T1000 (cell line): ENCODE measurements around the gene TENM3.

Source experiments
- DNase-seq: peaks from one replicate; lab custom pipeline; 2025; ENCODE audit warnings: mixed read lengths; lab: John Stamatoyannopoulos, UW

Gene TENM3

DNA sequence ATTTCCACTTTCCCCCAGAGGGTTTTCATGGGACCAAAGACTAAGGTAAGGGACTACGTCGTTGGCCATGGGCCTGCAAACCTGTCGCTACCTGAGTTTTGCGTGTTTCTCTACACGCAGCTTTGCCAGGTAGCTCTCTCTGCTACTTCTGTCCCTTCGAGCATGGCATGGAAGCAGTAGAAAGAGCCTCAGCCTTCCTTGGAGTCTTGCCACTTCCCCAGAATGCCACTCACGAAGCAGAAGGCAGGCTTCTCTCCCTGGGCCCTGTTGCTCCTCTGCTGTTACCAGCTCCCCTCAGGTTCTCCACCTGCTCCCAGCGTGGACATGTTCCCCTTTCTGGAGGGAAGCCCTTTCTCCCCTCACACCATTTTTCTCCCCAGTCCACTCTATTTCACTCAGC, 381.1 kb downstream of the TENM3 start:
- DNase-seq, result no peak

DNA sequence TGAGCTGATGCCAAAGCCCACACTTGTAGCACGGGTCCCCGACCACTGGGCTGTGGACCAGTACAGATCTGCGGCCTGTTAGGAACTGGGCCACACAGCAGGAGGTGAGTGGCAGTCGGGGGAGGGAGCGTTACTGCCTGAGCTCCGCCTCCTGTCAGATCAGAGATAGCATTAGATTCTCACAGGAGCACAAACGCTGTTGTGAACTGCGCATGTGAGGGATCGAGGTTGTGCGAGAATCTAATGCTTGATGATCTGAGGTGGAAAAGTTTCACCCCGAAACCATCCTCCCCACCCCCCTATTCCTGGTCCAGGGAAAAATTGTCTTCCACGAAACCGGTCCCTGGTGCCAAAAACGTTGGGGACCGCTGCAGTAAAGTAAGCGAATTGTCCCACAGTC, 382.0 kb downstream of the TENM3 start:
- DNase-seq, result no peak

DNA sequence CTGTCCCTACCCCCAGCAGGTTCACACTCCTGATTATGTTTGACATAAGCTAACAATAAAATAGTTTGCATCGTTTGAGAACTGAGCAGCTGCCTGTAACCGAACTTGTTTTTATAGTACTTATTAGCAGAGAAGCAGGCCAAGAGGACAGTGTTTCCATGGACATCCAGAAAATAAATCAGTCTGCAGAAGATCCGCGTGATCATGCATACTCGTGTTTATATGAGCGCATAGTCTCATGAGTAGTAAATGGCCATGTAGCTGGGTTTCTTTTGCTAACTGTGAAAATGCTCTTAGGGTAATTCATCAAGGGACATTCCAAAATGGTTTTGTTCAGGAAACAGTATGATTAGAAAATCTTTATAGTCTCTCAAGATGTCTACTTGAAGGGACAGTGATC, 384.8 kb downstream of the TENM3 start:
- no peak for DNase-seq

DNA sequence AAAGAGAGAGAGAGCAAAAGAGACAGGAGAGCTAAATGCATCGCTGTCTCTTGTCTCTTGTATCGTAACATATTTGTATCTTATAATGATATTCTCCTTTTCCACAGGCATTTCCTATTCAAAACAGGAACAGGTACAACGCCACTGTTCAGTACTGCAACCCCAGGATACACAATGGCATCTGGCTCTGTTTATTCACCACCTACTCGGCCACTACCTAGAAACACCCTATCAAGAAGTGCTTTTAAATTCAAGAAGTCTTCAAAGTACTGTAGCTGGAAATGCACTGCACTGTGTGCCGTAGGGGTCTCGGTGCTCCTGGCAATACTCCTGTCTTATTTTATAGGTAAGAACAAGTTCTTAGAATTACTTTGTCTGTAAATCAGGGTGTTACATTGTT, 385.3 kb downstream of the TENM3 start:
- DNase-seq, result no peak

DNA sequence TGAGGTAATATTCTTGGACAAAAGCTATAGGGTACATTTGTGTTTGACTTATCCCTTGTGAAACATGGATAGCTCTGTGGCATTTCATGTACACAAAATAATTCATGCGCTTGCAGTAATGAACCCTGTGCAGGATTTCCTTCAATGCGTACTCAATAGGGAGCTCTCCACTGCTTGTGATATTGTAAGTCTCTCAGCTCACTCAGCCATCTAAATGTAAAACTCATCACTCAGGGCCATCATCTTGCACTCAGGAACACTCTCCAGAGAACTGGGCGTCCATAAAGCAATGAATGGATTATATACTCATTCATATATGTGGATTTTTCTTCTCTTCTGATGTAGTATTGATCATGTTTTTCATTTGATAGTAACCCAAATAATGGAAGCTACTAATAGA, 385.9 kb downstream of the TENM3 start:
- DNase-seq, result no peak

DNA sequence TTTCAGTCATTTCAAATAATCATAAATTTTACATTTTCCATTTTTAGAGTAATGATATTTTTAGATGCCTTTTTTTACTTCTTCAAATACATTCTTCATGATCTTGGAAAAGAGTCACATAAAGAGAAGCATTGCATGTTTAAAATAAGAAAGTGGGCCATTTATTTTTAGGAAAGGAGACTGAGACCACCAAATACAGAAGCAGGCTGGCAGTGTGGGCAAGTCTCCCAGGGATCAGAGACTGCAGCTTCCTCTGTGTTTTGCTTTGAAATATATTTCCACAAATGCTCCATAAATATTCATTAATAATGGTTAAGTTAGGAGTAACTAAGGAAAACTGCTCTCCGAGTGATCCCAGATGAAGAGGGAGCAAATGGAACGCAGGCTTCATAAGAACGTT, 397.3 kb downstream of the TENM3 start:
- no peak for DNase-seq

DNA sequence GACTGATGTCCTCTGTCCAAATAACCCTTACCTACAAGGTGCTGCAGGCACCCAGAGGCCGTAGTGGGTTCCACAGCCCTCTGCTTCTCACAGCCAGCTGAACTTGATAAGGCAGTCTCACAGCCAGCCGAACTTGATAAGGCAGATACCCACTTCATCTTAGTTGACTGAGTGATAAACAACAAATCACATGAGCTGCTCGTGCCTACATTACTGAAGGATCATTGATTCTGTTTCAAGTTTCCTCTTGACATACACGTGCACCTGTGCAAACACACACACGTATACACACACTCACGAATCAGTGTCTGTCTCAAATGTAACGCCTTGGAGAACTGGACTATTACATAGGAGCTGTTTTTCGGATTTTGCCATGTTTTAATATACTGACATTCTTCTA, 397.7 kb downstream of the TENM3 start:
- no peak for DNase-seq

DNA sequence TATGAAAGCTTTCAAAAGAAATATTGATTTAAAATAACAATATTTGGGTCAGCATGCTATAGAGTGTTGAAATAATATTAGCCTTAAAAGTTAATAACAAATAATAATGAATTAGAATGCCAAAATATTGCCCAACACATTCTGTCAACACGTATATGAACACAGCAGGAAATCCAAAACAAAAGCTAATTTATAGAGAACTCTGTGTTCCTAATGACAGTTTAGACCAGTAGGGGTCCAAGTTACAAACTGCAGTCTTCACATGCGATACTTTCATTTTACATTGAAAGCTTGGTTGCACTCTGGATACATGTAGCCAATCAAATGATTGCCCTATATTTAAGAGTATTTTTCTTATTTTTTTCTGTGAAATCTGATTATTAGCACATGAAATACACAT, 399.6 kb downstream of the TENM3 start:
- no peak for DNase-seq

DNA sequence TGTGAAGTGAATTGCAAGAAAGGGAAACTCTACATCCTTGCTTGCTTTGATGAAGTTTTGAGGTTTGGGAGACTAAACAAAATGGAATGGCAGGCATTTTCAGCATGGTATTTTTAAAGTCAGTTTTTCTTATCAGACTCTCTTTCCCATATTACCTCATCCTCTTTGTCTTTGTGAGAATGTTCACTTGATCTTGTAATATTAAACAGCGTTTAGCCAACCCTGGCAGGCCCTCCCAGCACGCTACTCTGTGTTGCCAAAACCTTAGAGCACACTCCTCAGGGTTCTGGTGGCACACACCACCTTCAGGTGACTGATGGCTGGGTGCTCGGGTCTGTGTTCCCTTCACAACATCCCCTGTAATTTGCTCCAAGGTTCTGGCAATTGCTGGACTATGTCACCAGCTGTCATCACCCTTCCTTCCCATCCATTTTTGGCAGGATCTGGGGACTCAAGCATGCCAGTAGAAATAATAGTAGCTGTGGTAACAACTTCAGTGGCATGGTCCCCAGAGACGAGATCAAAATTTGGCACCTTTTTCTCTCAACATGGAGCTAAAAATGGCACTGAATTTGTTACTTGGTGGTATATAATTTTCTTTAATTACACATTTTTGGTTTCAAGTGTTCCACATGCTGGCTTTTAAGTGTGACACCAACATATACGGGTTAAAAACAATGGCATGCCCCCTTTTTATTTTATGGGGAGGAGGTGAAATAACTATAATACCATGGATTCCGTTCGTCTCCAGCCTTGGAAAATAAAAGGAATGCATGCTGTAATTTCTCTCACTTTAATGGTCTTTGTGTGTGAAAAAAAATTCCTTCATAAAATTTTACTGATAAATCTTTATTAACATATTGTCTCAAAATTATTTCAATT, 400.8 kb downstream of the TENM3 start:
- DNase-seq, result no peak

DNA sequence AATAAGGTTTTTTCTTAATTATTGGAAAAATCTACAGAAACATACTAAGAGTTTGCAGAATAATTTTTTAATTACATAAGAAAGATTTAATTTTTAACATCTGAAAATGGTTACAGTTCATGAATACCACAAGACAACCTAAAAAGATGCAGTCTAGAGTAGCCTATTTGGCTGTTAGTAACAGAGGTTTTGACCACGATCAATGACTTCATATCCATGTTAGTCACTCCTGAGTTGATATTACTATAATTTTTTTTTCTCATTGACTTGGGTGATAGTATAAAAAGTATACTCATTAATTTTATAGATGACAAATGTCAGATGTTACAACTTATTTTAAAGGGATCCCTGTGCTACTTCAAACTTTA, 401.5 kb downstream of the TENM3 start:
- no peak for DNase-seq

DNA sequence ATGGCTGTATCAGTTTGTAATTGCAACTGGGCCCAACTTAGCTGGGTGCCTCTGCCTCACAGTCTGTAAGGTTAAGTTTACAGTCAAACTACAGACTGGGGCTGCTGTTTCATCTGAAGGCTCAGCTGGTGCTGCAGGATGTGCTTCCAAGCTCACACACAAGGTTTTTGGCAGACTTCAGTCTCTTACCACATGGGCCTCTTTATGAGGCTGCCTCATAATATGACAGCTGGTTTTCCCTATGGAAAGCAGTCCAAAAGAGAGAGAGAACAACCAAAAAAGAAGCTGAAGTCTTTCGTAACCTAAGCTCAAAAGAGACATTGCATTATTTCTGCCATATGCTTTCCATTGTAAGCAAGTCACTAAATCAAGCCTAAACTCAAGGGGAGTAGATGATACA, 402.3 kb downstream of the TENM3 start:
- DNase-seq, result no peak

DNA sequence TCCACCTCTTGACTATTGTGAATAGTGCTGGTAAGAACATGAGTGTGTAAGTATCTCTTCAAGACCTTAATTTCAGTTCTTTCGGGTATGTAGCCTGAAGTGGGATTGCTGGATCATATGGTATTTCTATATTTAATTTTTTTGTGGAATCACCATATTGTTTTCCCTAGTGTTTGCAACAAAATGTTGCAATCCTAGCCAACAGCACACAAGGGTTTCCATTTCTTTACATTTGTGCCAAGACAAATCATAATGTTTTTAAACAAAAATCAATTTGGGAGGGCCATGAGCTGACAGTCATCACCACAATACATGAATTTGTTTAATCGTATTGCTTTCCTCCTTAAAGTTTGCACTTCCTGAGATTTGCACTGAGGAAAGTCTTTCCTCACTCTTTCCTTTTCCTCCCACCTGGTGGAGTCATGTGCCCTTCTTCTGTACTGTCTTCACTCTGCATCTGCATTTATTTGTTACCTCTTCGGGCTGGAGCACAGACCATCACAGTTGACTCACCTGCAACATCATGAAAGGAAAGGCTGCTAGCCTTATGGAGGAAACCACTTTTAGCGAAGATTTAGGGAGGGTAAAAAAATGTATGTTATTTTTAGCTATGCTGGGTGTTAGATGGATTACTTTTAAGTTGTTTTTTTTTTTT, 404.6 kb downstream of the TENM3 start:
- no peak for DNase-seq

DNA sequence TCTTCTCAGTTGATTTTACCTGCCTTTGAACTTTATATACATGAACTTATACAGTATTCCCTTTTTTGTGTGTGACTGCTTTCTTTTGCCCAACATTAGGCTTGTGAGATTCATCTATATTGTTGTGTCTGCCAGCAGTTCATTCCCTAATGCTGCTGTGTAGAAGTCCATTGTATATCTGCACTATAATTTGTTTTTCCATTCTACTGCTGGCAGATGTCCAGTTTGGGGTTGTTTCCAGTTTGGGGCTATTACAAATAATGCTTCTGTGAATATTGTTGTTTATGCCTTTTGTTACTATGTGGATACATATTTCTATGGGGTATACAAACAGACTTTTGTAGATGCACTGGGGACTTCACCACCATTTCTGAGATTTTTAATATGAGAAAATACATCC, 405.6 kb downstream of the TENM3 start:
- DNase-seq, result no peak

DNA sequence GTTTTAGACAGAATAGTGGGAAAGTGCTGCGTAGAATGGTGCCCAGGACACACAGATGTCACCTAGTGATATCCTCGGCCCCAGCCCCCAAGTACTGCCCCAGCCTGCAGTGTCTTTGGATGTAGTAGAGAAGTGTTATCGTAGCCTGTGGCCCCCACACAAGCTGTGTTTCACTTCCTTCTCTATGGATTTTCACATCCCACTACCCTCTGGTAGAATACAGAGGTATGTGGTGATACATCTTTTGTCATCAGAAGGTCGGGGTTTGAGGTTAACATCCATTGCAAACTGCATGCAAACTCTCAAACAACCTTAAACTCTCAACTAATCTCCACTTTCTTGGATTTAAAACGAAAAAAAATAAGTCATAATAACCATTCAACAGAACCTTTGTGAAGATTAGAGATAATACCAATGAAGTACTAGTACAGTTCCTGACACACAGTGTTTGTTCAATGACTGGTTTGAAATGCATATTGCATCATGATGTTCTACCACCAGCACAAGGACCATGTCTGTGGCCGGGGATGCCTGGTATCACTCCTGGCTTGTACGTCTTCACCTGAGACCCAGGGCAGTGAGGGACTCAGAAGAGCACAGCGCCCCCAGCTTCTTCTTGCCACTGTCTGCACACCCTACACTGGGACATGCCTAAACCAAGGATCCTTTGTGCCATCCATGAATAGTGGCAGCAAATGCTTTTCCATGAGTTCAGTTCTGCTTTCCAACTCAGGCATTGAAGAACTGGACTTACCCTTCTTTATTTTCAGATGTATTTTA, 406.7 kb downstream of the TENM3 start:
- DNase-seq, result no peak

DNA sequence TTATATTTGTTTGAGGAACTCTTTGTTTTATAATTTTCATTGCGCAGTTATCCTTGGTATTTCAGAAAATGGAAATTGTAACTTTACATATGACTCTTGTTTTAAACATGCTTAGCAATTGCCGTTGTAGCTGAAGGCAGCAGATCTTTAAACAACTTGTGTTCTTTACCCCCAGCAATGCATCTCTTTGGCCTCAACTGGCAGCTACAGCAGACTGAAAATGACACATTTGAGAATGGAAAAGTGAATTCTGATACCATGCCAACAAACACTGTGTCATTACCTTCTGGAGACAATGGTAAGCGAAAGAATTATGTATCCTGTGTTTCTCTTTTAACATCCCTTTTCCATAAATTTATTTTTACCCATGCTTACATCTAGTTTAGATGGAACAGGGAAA, 410.4 kb downstream of the TENM3 start:
- DNase-seq, result no peak

DNA sequence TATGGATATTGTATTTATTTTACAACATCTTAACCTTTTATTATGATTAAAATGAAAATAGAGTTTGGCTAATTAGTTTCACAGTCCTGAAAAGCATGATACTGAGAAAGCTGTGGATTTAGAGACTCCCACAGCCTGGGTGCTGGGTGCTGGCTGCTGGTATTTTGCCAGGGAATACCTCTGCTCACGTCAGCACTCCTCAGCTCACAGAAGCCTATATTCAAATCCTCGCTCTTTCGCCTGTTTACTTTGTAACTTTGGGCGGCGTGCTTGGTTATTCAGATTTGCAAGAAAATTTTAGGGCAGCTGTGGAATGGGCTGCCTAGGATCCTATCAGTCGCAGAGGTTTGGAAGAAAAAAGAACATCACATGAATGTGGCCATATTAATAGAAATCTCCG, 412.1 kb downstream of the TENM3 start:
- no peak for DNase-seq

DNA sequence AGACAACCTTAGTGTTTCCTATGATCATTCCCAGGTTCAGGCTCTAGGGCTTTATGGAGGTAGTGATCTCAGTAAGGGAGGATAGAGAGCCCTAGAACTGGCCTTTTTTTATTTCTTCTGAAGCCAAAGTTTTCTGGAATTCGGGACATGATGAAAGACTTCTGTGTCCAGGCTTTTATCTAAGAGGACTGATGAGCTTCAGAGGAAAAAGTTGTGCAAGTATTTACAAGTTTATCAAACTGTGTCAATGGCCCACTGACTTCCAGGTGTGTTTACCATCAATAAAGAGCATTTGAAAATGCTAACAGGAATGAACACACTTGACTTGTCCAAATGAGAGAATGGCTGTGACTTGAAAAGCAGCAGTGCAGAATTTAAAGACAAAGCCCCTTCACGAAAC, 419.3 kb downstream of the TENM3 start:
- DNase-seq, result no peak

DNA sequence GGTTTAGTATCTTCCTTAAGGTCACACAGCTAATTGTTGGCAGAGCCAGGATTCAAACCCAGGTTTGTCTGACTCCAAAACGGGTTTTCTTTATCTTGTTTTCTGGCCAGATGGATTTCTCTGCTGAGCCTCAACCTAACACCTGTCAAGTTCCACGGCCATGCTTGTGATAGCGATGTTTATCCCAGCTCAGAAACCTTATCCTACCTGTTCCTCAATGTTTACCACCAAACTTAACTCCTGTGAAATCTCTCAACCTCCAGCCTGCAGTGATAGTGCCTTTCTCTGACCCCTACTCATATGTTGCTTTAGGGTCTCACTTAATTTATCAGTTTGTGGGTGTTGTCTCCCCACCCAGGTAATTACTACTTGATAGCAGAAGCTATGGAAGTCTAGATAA, 428.0 kb downstream of the TENM3 start:
- DNase-seq, result no peak

DNA sequence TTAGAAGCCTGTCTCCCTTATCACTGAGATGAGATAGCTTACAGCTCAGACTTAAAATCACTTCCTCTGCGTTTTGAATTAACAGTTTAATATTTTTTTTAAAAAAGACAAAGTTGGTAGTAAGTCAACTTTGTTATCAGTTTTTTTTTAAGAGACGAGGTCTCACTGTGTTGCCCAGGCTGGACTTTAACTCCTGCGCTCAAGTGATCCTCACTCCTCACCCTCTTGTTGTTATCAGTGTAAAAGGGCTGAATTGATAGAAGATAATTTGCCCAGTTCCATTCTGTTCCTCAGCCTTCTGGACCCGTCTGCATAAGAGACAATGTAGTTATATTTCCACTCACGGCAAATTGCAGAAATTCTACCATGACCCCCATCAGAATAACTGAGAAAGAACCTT, 428.5 kb downstream of the TENM3 start:
- DNase-seq, result no peak

DNA sequence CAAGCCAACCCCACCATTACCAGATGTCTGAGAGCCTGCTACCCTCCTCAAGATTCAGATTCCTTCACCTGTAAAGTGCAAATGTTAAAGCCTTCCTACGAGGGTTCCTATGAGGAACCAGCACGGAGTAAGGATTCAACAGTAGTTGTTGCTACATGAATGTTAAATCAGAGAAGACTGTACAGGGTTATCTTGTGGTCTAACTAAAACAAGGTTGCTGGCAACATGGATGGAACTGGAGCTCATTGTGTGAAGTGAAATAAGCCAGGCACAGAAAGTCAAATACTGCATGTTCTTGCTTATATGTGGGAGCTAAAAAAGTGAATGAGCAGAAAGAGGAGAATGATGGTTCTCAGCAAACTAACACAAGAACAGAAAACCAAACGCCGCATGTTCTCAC, 435.4 kb downstream of the TENM3 start:
- no peak for DNase-seq

DNA sequence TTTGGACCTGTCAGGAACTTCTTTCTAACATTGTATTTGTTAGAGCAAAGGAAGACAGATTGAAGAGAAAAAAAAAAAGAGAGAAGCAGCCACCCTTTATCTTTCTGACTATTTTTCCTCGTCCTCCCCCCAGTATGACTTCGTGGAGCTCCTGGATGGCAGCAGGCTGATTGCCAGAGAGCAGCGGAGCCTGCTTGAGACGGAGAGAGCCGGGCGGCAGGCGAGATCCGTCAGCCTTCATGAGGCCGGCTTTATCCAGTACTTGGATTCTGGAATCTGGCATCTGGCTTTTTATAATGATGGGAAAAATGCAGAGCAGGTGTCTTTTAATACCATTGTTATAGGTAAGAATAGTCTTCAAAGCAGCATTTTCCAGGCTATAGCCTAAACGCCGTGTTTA, 436.3 kb downstream of the TENM3 start:
- no peak for DNase-seq

DNA sequence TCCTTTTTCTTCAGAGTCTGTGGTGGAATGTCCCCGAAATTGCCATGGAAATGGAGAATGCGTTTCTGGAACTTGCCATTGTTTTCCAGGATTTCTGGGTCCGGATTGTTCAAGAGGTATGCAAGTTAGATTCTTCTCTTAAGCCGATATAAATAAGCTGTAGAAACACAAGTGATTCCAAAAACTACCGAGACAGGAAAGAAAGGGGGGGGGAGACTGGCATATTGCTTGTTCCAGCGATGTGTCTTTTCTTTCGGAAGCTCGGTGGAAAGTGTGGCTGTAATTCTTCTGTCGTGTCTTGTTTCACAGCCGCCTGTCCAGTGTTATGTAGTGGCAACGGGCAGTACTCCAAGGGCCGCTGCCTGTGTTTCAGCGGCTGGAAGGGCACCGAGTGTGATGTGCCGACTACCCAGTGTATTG, 437.0 kb downstream of the TENM3 start:
- DNase-seq, result no peak

DNA sequence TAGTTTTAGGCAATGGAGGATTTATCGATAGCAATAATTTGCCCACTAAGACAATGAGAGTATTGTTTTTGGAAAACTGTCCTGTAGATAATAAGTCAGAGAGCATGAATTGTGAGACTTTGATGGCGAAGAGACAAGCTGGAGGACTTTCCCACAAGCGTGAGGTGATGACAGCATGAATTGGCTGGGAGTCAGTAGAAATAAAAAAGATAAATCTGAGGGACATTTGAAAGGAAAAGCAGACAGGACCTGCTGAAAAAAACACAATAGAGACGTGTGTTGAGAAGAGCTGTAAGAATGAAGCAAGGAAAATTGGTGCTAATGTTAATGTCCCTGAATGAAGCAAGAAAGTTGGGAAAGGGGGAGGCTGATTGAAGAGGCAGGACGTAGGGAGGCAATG, 440.5 kb downstream of the TENM3 start:
- DNase-seq, result no peak
